ENCODE data around the gene PDHA1.

The PDHA1 gene

DNA sequence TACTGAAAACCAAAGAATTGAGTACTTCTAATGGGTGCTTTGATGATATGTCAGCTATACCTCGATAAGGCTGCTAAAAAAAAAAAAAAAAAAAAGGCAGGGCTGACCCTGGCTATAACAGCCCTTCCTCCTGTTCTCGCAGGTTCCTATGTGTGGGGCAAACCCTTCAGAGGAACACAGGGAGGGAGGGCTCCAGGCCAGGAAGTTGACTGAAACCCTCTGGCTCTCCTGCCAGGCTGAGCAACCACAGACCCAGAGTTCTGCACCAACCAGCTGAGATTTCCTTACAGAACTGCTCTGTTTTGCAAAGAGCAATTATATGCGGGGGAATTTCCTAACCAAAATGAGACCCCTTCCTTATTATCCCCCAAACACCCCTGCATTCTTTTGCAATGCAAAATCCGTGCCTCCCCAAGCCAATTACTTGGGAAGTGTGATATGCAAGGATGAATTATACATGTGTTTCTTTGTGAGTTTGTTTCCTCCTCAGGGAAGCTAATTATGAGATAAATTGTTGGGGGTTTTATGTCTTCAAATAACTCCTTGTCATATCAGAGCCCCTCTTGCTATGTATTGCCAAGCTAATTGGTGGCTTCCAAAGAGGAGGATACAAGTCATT is 45.6 kb downstream of the PDHA1 start:
- Histone ChIP-seq H3K9me2 (replicated peaks; ENCODE audit: control insufficient read depth, low read length) (no peaks in the 10 kb centered on the region), H3K4me1 (ENCODE audit: control insufficient read depth, low read length) (no peaks in the 10 kb centered on the region), H3K4me2 (ENCODE audit: low read length) (no peak overlapping the region), H3K79me2 (ENCODE audit: control insufficient read depth, low read length) (no peaks in the 10 kb centered on the region), H3K27me3 (ENCODE audit: control insufficient read depth, low read length) (no peaks in the 10 kb centered on the region), H3K4me3 (ENCODE audit: low read length) (no peak overlapping the region), H3K36me3 (ENCODE audit: control insufficient read depth, low read length) (no peaks in the 10 kb centered on the region), H3K9me3 (ENCODE audit: control insufficient read depth, insufficient read depth, low read length) (no peaks in the 10 kb centered on the region), H4K20me1 (ENCODE audit: control insufficient read depth, insufficient read depth, low read depth, low read length) (no peaks in the 10 kb centered on the region), H3K27ac (ENCODE audit: low read depth, low read length) (no peak overlapping the region), H3F3A (ENCODE audit: control insufficient read depth, insufficient read depth) (no peaks in the 10 kb centered on the region)
- TF ChIP-seq, protein P1, sequence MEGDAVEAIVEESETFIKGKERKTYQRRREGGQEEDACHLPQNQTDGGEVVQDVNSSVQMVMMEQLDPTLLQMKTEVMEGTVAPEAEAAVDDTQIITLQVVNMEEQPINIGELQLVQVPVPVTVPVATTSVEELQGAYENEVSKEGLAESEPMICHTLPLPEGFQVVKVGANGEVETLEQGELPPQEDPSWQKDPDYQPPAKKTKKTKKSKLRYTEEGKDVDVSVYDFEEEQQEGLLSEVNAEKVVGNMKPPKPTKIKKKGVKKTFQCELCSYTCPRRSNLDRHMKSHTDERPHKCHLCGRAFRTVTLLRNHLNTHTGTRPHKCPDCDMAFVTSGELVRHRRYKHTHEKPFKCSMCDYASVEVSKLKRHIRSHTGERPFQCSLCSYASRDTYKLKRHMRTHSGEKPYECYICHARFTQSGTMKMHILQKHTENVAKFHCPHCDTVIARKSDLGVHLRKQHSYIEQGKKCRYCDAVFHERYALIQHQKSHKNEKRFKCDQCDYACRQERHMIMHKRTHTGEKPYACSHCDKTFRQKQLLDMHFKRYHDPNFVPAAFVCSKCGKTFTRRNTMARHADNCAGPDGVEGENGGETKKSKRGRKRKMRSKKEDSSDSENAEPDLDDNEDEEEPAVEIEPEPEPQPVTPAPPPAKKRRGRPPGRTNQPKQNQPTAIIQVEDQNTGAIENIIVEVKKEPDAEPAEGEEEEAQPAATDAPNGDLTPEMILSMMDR (IDR thresholded peaks at IDR 0.05; ENCODE audit: low read depth, low read length, poor library complexity, severe bottlenecking): no peak
- TF ChIP-seq EZH2phosphoT487 (IDR thresholded peaks at IDR 0.05; ENCODE audit: borderline replicate concordance, low read length): no peak

DNA sequence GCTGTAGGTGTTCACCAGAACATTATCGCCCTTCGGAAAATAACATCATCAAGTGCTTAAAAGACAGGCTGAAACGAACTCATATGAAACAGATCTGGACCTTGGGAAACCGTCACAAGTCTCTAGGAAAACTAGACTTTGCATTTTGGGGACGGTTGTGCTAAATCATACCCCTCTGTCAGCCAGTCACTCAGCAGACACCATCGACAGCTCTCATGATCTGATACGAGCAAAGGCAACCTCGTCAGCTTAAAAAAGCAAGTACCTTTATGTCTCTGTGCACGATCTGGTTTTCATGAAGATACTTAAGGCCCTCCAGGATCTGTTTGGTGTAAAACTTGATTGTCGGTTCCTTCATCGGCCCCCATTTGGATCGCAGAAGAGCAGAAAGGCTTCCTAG is 48.4 kb downstream of the PDHA1 start:
- Histone ChIP-seq H4K20me1 (ENCODE audit: control insufficient read depth, insufficient read depth, low read depth, low read length) (no peaks in the 10 kb centered on the region), H3F3A (ENCODE audit: control insufficient read depth, insufficient read depth) (no peaks in the 10 kb centered on the region), H3K79me2 (ENCODE audit: control insufficient read depth, low read length) (no peaks in the 10 kb centered on the region), H3K36me3 (ENCODE audit: control insufficient read depth, low read length) (no peaks in the 10 kb centered on the region), H3K9me2 (replicated peaks; ENCODE audit: control insufficient read depth, low read length) (no peaks in the 10 kb centered on the region), H3K4me3 (ENCODE audit: low read length) (no peak overlapping the region), H3K4me2 (ENCODE audit: low read length) (no peak overlapping the region), H3K4me1 (ENCODE audit: control insufficient read depth, low read length) (no peaks in the 10 kb centered on the region), H3K9me3 (ENCODE audit: control insufficient read depth, insufficient read depth, low read length) (no peaks in the 10 kb centered on the region), H3K27ac (ENCODE audit: low read depth, low read length) (no peak overlapping the region), H3K27me3 (ENCODE audit: control insufficient read depth, low read length) (no peaks in the 10 kb centered on the region)
- no peak for TF ChIP-seq EZH2phosphoT487 (IDR thresholded peaks at IDR 0.05; ENCODE audit: borderline replicate concordance, low read length)
- TF ChIP-seq, protein P1 (IDR thresholded peaks at IDR 0.05; ENCODE audit: low read depth, low read length, poor library complexity, severe bottlenecking): no peak

DNA sequence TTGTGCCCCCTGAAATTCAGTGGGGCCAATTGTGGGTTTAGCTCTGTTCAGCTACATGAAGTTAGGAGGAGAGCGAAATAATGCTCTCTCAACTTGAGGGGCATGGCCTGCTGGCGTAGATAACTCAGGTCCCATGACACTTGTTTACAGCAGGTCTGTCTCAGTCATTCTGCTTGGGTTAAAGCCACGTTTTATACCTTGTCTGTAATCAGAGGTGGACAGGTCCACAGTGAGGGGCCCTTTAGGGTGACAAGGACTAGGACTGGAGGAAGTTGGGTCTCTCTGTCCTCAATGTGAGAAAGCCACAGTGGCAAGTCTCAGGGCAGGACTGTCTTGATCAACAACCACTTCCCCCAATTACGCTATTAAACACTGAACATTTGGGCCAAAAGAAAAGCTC is 49.0 kb downstream of the PDHA1 start:
- Histone ChIP-seq H3K27me3 (ENCODE audit: control insufficient read depth, low read length) (no peaks in the 10 kb centered on the region), H3K9me3 (ENCODE audit: control insufficient read depth, insufficient read depth, low read length) (no peaks in the 10 kb centered on the region), H3K4me3 (ENCODE audit: low read length) (no peak overlapping the region), H3K36me3 (ENCODE audit: control insufficient read depth, low read length) (no peaks in the 10 kb centered on the region), H3K4me1 (ENCODE audit: control insufficient read depth, low read length) (no peaks in the 10 kb centered on the region), H3K27ac (ENCODE audit: low read depth, low read length) (no peak overlapping the region), H3K79me2 (ENCODE audit: control insufficient read depth, low read length) (no peaks in the 10 kb centered on the region), H3K4me2 (ENCODE audit: low read length) (no peak overlapping the region), H4K20me1 (ENCODE audit: control insufficient read depth, insufficient read depth, low read depth, low read length) (no peaks in the 10 kb centered on the region), H3F3A (ENCODE audit: control insufficient read depth, insufficient read depth) (no peaks in the 10 kb centered on the region), H3K9me2 (replicated peaks; ENCODE audit: control insufficient read depth, low read length) (no peaks in the 10 kb centered on the region)
- TF ChIP-seq, protein P1 (IDR thresholded peaks at IDR 0.05; ENCODE audit: low read depth, low read length, poor library complexity, severe bottlenecking): no peak
- TF ChIP-seq EZH2phosphoT487 (IDR thresholded peaks at IDR 0.05; ENCODE audit: borderline replicate concordance, low read length): no peak
